Peyer's patch (tissue), 4 donors: ENCODE data around the gene FAM9B. TPM values are rescaled to one million over a fixed set of nuclear protein-coding genes. Genes with fewer than 3 reads are reported as not detected.

Experiments used
- DNase-seq, 3 donors: peaks; one replicate each; pipeline ENCODE4 v3.0.0-alpha.2; 2017 to 2019
- H3K27ac ChIP-seq, 4 donors: fragments of 200-600 bp; sonication (generic); one replicate each; pipeline ENCODE4 v1.5.1; 2016 to 2019
- H3K27me3 ChIP-seq, 2 donors: fragments of 200-600 bp; sonication (generic); one replicate each; pipeline ENCODE4 v1.5.1; 2019
- H3K36me3 ChIP-seq, 3 donors: fragments of 200-600 bp; sonication (generic); one replicate each; pipeline ENCODE4 v1.5.1; 2016 to 2019
- H3K4me1 ChIP-seq, 4 donors: fragments of 200-600 bp; sonication (generic); one replicate each; pipeline ENCODE4 v1.5.1; 2016 to 2019
- H3K4me3 ChIP-seq, 4 donors: fragments of 200-600 bp; sonication (generic); 1 replicate in 3 of 4; 2 replicates in 1 of 4; pipeline ENCODE4 v1.5.1; 2016 to 2019; ENCODE audit warnings: mild to moderate bottlenecking in 1 of 4
- H3K9me3 ChIP-seq, 4 donors: fragments of 200-600 bp; sonication (generic); one replicate each; pipeline ENCODE4 v1.5.1; 2016 to 2019; ENCODE audit warnings: mild to moderate bottlenecking in 1 of 4
- CTCF ChIP-seq, 6 experiments: fragments of 450-650 bp in 4 of 6; fragments of 200-600 bp in 2 of 6; sonication (generic) in 1 of 6; IDR thresholded peaks; one replicate each; pipeline ENCODE4 v1.5.1; 2017 to 2019; ENCODE audit warnings: antibody characterized with exemption in 6 of 6, mild to moderate bottlenecking in 3 of 6, moderate library complexity in 1 of 6
- POLR2A ChIP-seq, 2 donors: fragments of 450-650 bp; IDR thresholded peaks; one replicate each; pipeline ENCODE4 v1.5.1; 2017; ENCODE audit warnings: antibody characterized with exemption in 2 of 2, mild to moderate bottlenecking in 2 of 2, moderate library complexity in 2 of 2
- total RNA-seq, 4 donors: library from RNA; depleted of rRNA; stranded (reverse); fragments of >200 nt; gene quantifications; one replicate each; pipeline ENCODE4 v1.1.0, GENCODE V29; 2016

FAM9B gene
- total RNA-seq, 4 donors from 2014 or later, result not detected

- DNase-seq, result no peak
- no peaks in the 10 kb centered on the region for H3K27me3 ChIP-seq
- H3K27ac ChIP-seq, result no peak overlapping the region
- H3K36me3 ChIP-seq, result no peaks in the 10 kb centered on the region
- H3K4me3 ChIP-seq, result no peak overlapping the region
- TF ChIP-seq CTCF (IDR thresholded peaks at IDR 0.05) (no peak), POLR2A (IDR thresholded peaks at IDR 0.05) (no peak)
- H3K9me3 ChIP-seq, result no peaks in the 10 kb centered on the region
- no peaks in the 10 kb centered on the region for H3K4me1 ChIP-seq
Measured at GRCh38 chrX:9003041-9003440, 30.9 kb downstream of the FAM9B start.

- Histone ChIP-seq H3K9me3 (no peaks in the 10 kb centered on the region), H3K4me3 (no peak overlapping the region), H3K4me1 (no peaks in the 10 kb centered on the region), H3K36me3 (no peaks in the 10 kb centered on the region), H3K27me3 (no peaks in the 10 kb centered on the region), H3K27ac (no peak overlapping the region)
- TF ChIP-seq POLR2A (IDR thresholded peaks at IDR 0.05) (no peak), CTCF (IDR thresholded peaks at IDR 0.05) (no peak)
- DNase-seq, result no peak
Measured at GRCh38 chrX:8988446-8988845, 45.5 kb downstream of the FAM9B start.

GRCh38 chrX:8987672-8988250 is 46.2 kb downstream of the FAM9B start:
- TF ChIP-seq POLR2A (IDR thresholded peaks at IDR 0.05) (no peak), CTCF (IDR thresholded peaks at IDR 0.05) (no peak)
- Histone ChIP-seq H3K4me3 (no peak overlapping the region), H3K9me3 (no peaks in the 10 kb centered on the region), H3K4me1 (no peaks in the 10 kb centered on the region), H3K27ac (no peak overlapping the region), H3K27me3 (no peaks in the 10 kb centered on the region), H3K36me3 (no peaks in the 10 kb centered on the region)
- DNase-seq, result peak in 2 of 3 donors; percentile 38 to 49

- no peak overlapping the region for H3K27ac ChIP-seq
- no peaks in the 10 kb centered on the region for H3K36me3 ChIP-seq
- no peaks in the 10 kb centered on the region for H3K27me3 ChIP-seq
- no peak for DNase-seq
- H3K4me3 ChIP-seq, result no peak overlapping the region
- H3K4me1 ChIP-seq, result no peaks in the 10 kb centered on the region
- no peak for TF ChIP-seq POLR2A (IDR thresholded peaks at IDR 0.05)
- no peak for TF ChIP-seq CTCF (IDR thresholded peaks at IDR 0.05)
- no peaks in the 10 kb centered on the region for H3K9me3 ChIP-seq
Measured at GRCh38 chrX:8984231-8984630, 49.7 kb downstream of the FAM9B start.

- Histone ChIP-seq H3K27ac (no peak overlapping the region), H3K36me3 (no peaks in the 10 kb centered on the region), H3K4me3 (no peak overlapping the region), H3K27me3 (no peaks in the 10 kb centered on the region), H3K9me3 (no peaks in the 10 kb centered on the region), H3K4me1 (no peaks in the 10 kb centered on the region)
- DNase-seq, result no peak
- TF ChIP-seq POLR2A (IDR thresholded peaks at IDR 0.05) (no peak), CTCF (IDR thresholded peaks at IDR 0.05) (no peak)
Measured at GRCh38 chrX:8981723-8982122, 52.2 kb downstream of the FAM9B start.

GRCh38 chrX:8980756-8981155 is 53.2 kb downstream of the FAM9B start:
- Histone ChIP-seq H3K27ac (no peak overlapping the region), H3K4me1 (no peaks in the 10 kb centered on the region), H3K9me3 (no peaks in the 10 kb centered on the region), H3K4me3 (no peak overlapping the region), H3K27me3 (no peaks in the 10 kb centered on the region), H3K36me3 (no peaks in the 10 kb centered on the region)
- no peak for DNase-seq
- TF ChIP-seq CTCF (IDR thresholded peaks at IDR 0.05) (no peak), POLR2A (IDR thresholded peaks at IDR 0.05) (no peak)
